OCI-LY7 (cell line): ENCODE measurements around the gene KMT2A. TPM values are rescaled to one million over a fixed set of nuclear protein-coding genes. Genes with fewer than 3 reads are reported as not detected.

Experiments used
- BruUV-seq: library from RNA; stranded (reverse); fragments of 400-500 nt; replicated peaks from 2 replicates; lab custom pipeline; 2021; lab: Mats Ljungman, UMichigan
- CTCF ChIA-PET: fragments of 300-600 bp; sonication (Branson Sonifier 250); formaldehyde crosslinking; loops from one replicate; lab custom pipeline; 2022; ENCODE audit warnings: antibody characterized with exemption; ENCODE audit not compliant: unreplicated experiment; lab: Charles Lee
- POLR2A ChIA-PET: fragments of 300-600 bp; sonication (Branson Sonifier 250); formaldehyde crosslinking; loops from one replicate; lab custom pipeline; 2022; ENCODE audit warnings: antibody characterized with exemption; lab: Charles Lee
- DNase-seq: peaks from one replicate; pipeline ENCODE4 v3.0.0-alpha.2; 2015; ENCODE audit warnings: low spot score
- H2AFZ ChIP-seq: fragments of 200-600 bp; sonication (generic), shearing (Covaris generic); 2 replicates; pipeline ENCODE4 v1.6.1; 2014; ENCODE audit warnings: mild to moderate bottlenecking, antibody characterized with exemption, low read length, moderate library complexity
- H3K27ac ChIP-seq: fragments of 200-600 bp; sonication (generic); 2 replicates; pipeline ENCODE4 v1.5.1; 2014; ENCODE audit warnings: mixed run types, low read depth, mild to moderate bottlenecking, moderate library complexity, low read length, inconsistent platforms; ENCODE audit not compliant: poor library complexity, severe bottlenecking
- H3K36me3 ChIP-seq: fragments of 200-600 bp; sonication (generic); 2 replicates; pipeline ENCODE4 v1.6.1; 2014; ENCODE audit warnings: mild to moderate bottlenecking, antibody characterized with exemption, low read length, moderate library complexity, mixed read lengths; ENCODE audit not compliant: insufficient read depth
- H3K4me1 ChIP-seq: fragments of 200-600 bp; sonication (generic); 2 replicates; pipeline ENCODE4 v1.5.1; 2014; ENCODE audit warnings: mild to moderate bottlenecking, low read length; ENCODE audit not compliant: insufficient read depth, poor library complexity, severe bottlenecking
- H3K4me2 ChIP-seq: fragments of 200-600 bp; sonication (generic); 2 replicates; pipeline ENCODE4 v1.6.1; 2014; ENCODE audit warnings: mild to moderate bottlenecking, low read length
- H3K4me3 ChIP-seq: fragments of 200-600 bp; sonication (generic); 2 replicates; pipeline ENCODE4 v1.5.1; 2014; ENCODE audit warnings: mild to moderate bottlenecking, low read depth, low read length; ENCODE audit not compliant: poor library complexity, severe bottlenecking
- H3K79me2 ChIP-seq: fragments of 200-600 bp; sonication (generic); 2 replicates; pipeline ENCODE4 v1.6.1; 2016; ENCODE audit warnings: low read depth, mild to moderate bottlenecking, low read length, moderate library complexity, mixed read lengths; ENCODE audit not compliant: insufficient read depth
- H3K9me2 ChIP-seq: fragments of 200-600 bp; sonication (generic); 2 replicates; pipeline ENCODE4 v1.6.1; 2016; ENCODE audit warnings: mild to moderate bottlenecking, low read length, mixed read lengths; ENCODE audit not compliant: insufficient read depth
- H3K9me3 ChIP-seq: fragments of 200-600 bp; sonication (generic); 2 replicates; pipeline ENCODE4 v1.6.1; 2014; ENCODE audit warnings: mild to moderate bottlenecking, mixed run types, low read length, mixed read lengths
- H4K20me1 ChIP-seq: fragments of 200-600 bp; sonication (generic); 2 replicates; pipeline ENCODE4 v1.6.1; 2014; ENCODE audit warnings: mild to moderate bottlenecking, antibody characterized with exemption, low read length, moderate library complexity, mixed read lengths; ENCODE audit not compliant: insufficient read depth
- CTCF ChIP-seq: fragments of 200-600 bp; sonication (generic); conservative IDR thresholded peaks from 2 replicates; pipeline ENCODE4 v1.5.1; 2014; ENCODE audit warnings: mild to moderate bottlenecking, antibody characterized with exemption, low read length, moderate library complexity, mixed read lengths
- EZH2phosphoT487 ChIP-seq: fragments of 200-600 bp; sonication (generic); IDR thresholded peaks from 2 replicates; pipeline ENCODE4 v1.6.1; 2018; ENCODE audit warnings: low read depth, borderline replicate concordance, mild to moderate bottlenecking, mixed run types, antibody characterized with exemption, low read length, moderate library complexity, mixed read lengths
- intact Hi-C: fragments of 100-400 bp; cut with micrococcal nuclease; formaldehyde crosslinking; loops from one replicate; pipeline ENCODE4 v1.10.0; 2022; ENCODE audit not compliant: unreplicated experiment
- total RNA-seq, 2 experiments: library from RNA; depleted of rRNA in 1 of 2; stranded (reverse); fragments of >200 nt in 1 of 2; shearing (Covaris generic) in 1 of 2; gene quantifications; 2 replicates each; pipeline ENCODE4 v1.2.3, GENCODE V29; 2014 to 2022

The KMT2A gene
- total RNA-seq, 2 experiments from 2014 or later: 55.8 to 90.0 TPM

- Histone ChIP-seq H3K79me2 (no peaks in the 10 kb centered on the region), H2AFZ (no peak overlapping the region), H3K4me1 (no peaks in the 10 kb centered on the region), H3K27ac (no peak overlapping the region), H3K4me3 (no peak overlapping the region), H3K36me3 (peaks cover 81% of the 10 kb centered on the region), H4K20me1 (no peaks in the 10 kb centered on the region), H3K9me3 (no peaks in the 10 kb centered on the region), H3K9me2 (no peaks in the 10 kb centered on the region), H3K4me2 (no peak overlapping the region)
- DNase-seq: no peak
- no TSS peak for BruUV-seq
- intact Hi-C loops: no loop called here
- no peak for TF ChIP-seq CTCF
- TF ChIP-seq EZH2phosphoT487: no peak
- CTCF ChIA-PET: no interaction called here
- POLR2A ChIA-PET: no interaction called here
These were observed 85.6 kb downstream of the KMT2A start for GRCh38 chr11:118521892-118522311.

- Histone ChIP-seq H3K36me3 (peaks cover 80% of the 10 kb centered on the region), H3K9me2 (no peaks in the 10 kb centered on the region), H3K79me2 (no peaks in the 10 kb centered on the region), H4K20me1 (no peaks in the 10 kb centered on the region), H3K4me3 (no peak overlapping the region), H2AFZ (no peak overlapping the region), H3K27ac (no peak overlapping the region), H3K4me2 (no peak overlapping the region), H3K4me1 (no peaks in the 10 kb centered on the region), H3K9me3 (no peaks in the 10 kb centered on the region)
- intact Hi-C loops: no loop called here
- ChIA-PET POLR2A (no interaction called here), CTCF (no interaction called here)
- peak; percentile 58 for TF ChIP-seq CTCF
- TF ChIP-seq EZH2phosphoT487: no peak
- BruUV-seq: no TSS peak
- DNase-seq: no peak
These were observed 86.3 kb downstream of the KMT2A start for GRCh38 chr11:118522571-118523072.

DNA sequence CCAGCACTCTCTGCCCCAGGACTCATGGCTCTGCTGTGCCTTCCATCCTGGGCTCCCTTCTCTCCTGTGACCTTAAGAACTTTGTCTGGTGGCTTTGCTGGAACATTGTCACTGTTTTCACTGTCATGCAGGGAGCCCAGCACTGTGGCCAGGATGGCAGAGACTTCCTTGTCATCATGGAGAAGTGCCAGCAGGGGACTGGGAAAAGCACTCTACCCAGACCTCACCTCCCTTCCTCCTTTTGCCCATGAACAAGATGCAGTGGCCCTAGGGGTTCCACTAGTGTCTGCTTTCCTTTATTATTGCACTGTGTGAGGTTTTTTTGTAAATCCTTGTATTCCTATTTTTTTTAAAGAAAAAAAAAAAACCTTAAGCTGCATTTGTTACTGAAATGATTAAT is 88.1 kb downstream of the KMT2A start:
- intact Hi-C loops: no loop called here
- Histone ChIP-seq H3K4me2 (no peak overlapping the region), H3K79me2 (no peaks in the 10 kb centered on the region), H3K9me2 (no peaks in the 10 kb centered on the region), H3K4me3 (no peak overlapping the region), H2AFZ (no peak overlapping the region), H3K9me3 (no peaks in the 10 kb centered on the region), H3K27ac (no peak overlapping the region), H3K4me1 (no peaks in the 10 kb centered on the region), H3K36me3 (peaks cover 72% of the 10 kb centered on the region), H4K20me1 (no peaks in the 10 kb centered on the region)
- CTCF ChIA-PET: no interaction called here
- no TSS peak for BruUV-seq
- TF ChIP-seq EZH2phosphoT487 (no peak), CTCF (no peak)
- DNase-seq: no peak
- POLR2A ChIA-PET: no interaction called here
